ENCODE data around the gene CARMIL3.

DNA sequence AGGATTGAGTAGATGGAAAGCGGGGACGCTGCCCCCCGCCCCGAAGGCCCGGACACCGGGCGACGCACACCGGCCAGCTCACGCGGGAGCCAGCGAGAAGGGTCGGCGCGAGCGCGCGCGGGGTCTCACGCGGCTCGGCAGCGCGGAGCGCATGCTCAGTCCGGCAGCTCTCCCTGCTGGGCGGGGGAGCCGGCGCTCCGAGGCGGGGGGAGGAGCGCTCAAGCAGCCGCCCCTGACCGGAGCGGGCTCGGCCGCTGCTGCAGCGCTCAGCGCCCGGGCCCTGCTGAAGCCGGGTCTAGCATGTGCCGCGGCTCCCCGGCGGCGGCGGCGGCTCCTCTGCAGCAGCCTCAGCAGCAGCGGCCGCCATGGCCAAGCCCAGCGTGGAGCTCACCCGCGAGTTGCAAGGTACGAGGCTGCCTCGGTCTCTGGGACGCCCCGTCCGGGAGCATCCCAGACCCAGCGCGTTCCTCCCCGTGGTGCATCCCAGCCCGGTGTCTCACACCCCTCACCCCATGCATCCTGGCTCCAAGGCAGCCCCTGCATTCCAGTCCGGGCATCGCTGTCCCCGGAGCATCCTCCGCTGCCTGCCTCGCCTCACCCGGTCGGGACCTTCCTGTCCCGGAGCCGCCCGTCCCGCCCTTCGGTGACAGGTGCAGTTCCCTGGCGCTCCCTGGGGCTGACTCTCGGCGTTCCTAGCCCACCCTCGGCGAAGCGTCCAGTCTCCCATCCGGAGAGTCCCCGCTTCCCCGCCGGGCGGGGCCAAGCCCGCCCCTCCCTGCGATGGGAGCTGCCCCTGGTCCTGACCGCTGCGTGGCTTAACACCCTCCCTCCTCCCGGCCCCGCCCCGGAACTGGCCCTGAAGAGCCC is at the start of gene CARMIL3:
- no peak for TF ChIP-seq POLR2A (IDR thresholded peaks at IDR 0.05)
- TF ChIP-seq, protein P1, sequence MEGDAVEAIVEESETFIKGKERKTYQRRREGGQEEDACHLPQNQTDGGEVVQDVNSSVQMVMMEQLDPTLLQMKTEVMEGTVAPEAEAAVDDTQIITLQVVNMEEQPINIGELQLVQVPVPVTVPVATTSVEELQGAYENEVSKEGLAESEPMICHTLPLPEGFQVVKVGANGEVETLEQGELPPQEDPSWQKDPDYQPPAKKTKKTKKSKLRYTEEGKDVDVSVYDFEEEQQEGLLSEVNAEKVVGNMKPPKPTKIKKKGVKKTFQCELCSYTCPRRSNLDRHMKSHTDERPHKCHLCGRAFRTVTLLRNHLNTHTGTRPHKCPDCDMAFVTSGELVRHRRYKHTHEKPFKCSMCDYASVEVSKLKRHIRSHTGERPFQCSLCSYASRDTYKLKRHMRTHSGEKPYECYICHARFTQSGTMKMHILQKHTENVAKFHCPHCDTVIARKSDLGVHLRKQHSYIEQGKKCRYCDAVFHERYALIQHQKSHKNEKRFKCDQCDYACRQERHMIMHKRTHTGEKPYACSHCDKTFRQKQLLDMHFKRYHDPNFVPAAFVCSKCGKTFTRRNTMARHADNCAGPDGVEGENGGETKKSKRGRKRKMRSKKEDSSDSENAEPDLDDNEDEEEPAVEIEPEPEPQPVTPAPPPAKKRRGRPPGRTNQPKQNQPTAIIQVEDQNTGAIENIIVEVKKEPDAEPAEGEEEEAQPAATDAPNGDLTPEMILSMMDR (IDR thresholded peaks at IDR 0.05) = no peak

Measured in vagina (tissue), 2 donors.